Myocyte (in vitro differentiated cells): ENCODE data around the gene KCND2. TPM values are rescaled to one million over a fixed set of nuclear protein-coding genes. Genes with fewer than 3 reads are reported as not detected.
A peak's percentile ranks its signal among the peaks of the same experiment; 100 is the strongest.
"Not testable (repeated sequence)": the region's sequence is repeated elsewhere in the genome, so short reads cannot be mapped to it uniquely, and the experiment has no call there.

Experiments
- DNase-seq: peaks from one replicate; pipeline ENCODE4 v3.0.0-alpha.2; 2012; ENCODE audit warnings: low read depth
- total RNA-seq: library from RNA; depleted of rRNA; stranded (reverse); fragments of >200 nt; gene quantifications from 2 replicates; pipeline ENCODE4 v1.2.3, GENCODE V29; 2014

Gene KCND2
- total RNA-seq, 1 donor from 2014 or later, result 2.7 TPM

- DNase-seq, result no peak
These were observed 465.8 kb downstream of the KCND2 start for GRCh38 chr7:120738816-120739215.

GRCh38 chr7:120740348-120740747 lies 467.4 kb downstream of the KCND2 start:
- DNase-seq, result peak; percentile 14

GRCh38 chr7:120741371-120742042 lies 468.5 kb downstream of the KCND2 start:
- DNase-seq, result no peak

- DNase-seq, result peak; percentile 85
These were observed 469.4 kb downstream of the KCND2 start for GRCh38 chr7:120742372-120742771.

GRCh38 chr7:120743128-120743527 lies 470.2 kb downstream of the KCND2 start:
- peak; percentile 17 for DNase-seq

- DNase-seq, result no peak
These were observed 487.1 kb downstream of the KCND2 start for GRCh38 chr7:120760050-120760449.

- no peak for DNase-seq
These were observed 487.9 kb downstream of the KCND2 start for GRCh38 chr7:120760851-120761250.

GRCh38 chr7:120770206-120770605 lies 497.2 kb downstream of the KCND2 start:
- DNase-seq, result no peak

- no peak for DNase-seq
These were observed 501.5 kb downstream of the KCND2 start for GRCh38 chr7:120774481-120774880.

- no peak for DNase-seq
These were observed 502.8 kb downstream of the KCND2 start for GRCh38 chr7:120775755-120776154.

- not testable (repeated sequence) for DNase-seq
These were observed 506.1 kb downstream of the KCND2 start for GRCh38 chr7:120779078-120779477.

GRCh38 chr7:120780451-120780850 lies 507.5 kb downstream of the KCND2 start:
- DNase-seq, result not testable (repeated sequence)

GRCh38 chr7:120780938-120781337 lies 508.0 kb downstream of the KCND2 start:
- no peak for DNase-seq

GRCh38 chr7:120781924-120782323 lies 508.9 kb downstream of the KCND2 start:
- DNase-seq, result not testable (repeated sequence)

- no peak for DNase-seq
These were observed 510.3 kb downstream of the KCND2 start for GRCh38 chr7:120783273-120783672.

- no peak for DNase-seq
These were observed 510.7 kb downstream of the KCND2 start for GRCh38 chr7:120783721-120784120.

GRCh38 chr7:120785095-120785494 lies 512.1 kb downstream of the KCND2 start:
- no peak for DNase-seq

GRCh38 chr7:120792091-120792860 lies 519.3 kb downstream of the KCND2 start:
- peak; percentile 80 for DNase-seq

- no peak for DNase-seq
These were observed 519.8 kb downstream of the KCND2 start for GRCh38 chr7:120792861-120793130.

GRCh38 chr7:120793213-120793936 lies 520.4 kb downstream of the KCND2 start:
- no peak for DNase-seq

GRCh38 chr7:120794106-120794729 lies 521.2 kb downstream of the KCND2 start:
- peak; percentile 35 for DNase-seq
